Cardiac muscle cell (in vitro differentiated cells and primary cell): ENCODE results near the gene HDAC4. TPM values are rescaled to one million over a fixed set of nuclear protein-coding genes. Genes with fewer than 3 reads are reported as not detected.

Source experiments
- DNase-seq, 2 donors: peaks; one replicate each; pipeline versions ENCODE4 v3.0.0 to v3.0.0-alpha.2; 2010 to 2017; ENCODE audit warnings: low read depth in 1 of 2, low spot score in 1 of 2
- H3K27ac ChIP-seq: fragments of 200-600 bp; sonication (generic); 2 replicates; pipeline ENCODE4 v1.5.1; 2016
- H3K27me3 ChIP-seq: fragments of 200-600 bp; sonication (generic); 2 replicates; pipeline ENCODE4 v1.6.0; 2016; ENCODE audit warnings: control low read depth
- H3K36me3 ChIP-seq: fragments of 200-600 bp; sonication (generic); 2 replicates; pipeline ENCODE4 v1.5.1; 2016; ENCODE audit warnings: control low read depth
- H3K4me1 ChIP-seq: fragments of 200-600 bp; sonication (generic); 2 replicates; pipeline ENCODE4 v1.8.1; 2017; ENCODE audit warnings: low read depth, mild to moderate bottlenecking, mixed run types
- H3K4me3 ChIP-seq: fragments of 200-600 bp; sonication (generic); 2 replicates; pipeline ENCODE4 v1.5.1; 2016; ENCODE audit warnings: mild to moderate bottlenecking
- H3K9me3 ChIP-seq: fragments of 200-600 bp; sonication (generic); 2 replicates; pipeline ENCODE4 v1.5.1; 2017; ENCODE audit warnings: low read depth, mild to moderate bottlenecking, control low read depth
- CTCF ChIP-seq: IDR thresholded peaks from 2 replicates; pipeline ENCODE4 v1.5.1; 2012; ENCODE audit warnings: low read depth, mild to moderate bottlenecking, low read length
- polyA plus RNA-seq: library from polyadenylated mRNA; unstranded; fragments of >200 nt; fragmentation: Nextera tagmentation; extraction: Ambion mirVana; gene quantifications from 2 replicates; pipeline ENCODE4 v1.2.1, GENCODE V29; 2016
- total RNA-seq: library from RNA; depleted of rRNA; stranded (reverse); fragments of >200 nt; gene quantifications from 2 replicates; pipeline ENCODE4 v1.2.3, GENCODE V29; 2016

Gene HDAC4
- total and polyA plus RNA-seq, 2 experiments from 2014 or later: 7.0 to 41.6 TPM

GRCh38 chr2:239052798-239053665 lies 347.8 kb downstream of the HDAC4 start:
- H3K4me1 ChIP-seq: no peaks in the 10 kb centered on the region
- no peak for DNase-seq
- no peak overlapping the region for H3K27ac ChIP-seq
- no peaks in the 10 kb centered on the region for H3K9me3 ChIP-seq
- no peak for TF ChIP-seq CTCF
- no peak overlapping the region for H3K4me3 ChIP-seq
- H3K36me3 ChIP-seq: no peaks in the 10 kb centered on the region
- no peaks in the 10 kb centered on the region for H3K27me3 ChIP-seq

- no peak for TF ChIP-seq CTCF
Measured at GRCh38 chr2:239051891-239052445, 348.9 kb downstream of the HDAC4 start.

GRCh38 chr2:239050252-239050649 lies 350.6 kb downstream of the HDAC4 start:
- Histone ChIP-seq H3K27me3 (no peaks in the 10 kb centered on the region), H3K4me1 (no peaks in the 10 kb centered on the region), H3K9me3 (no peaks in the 10 kb centered on the region), H3K36me3 (no peaks in the 10 kb centered on the region), H3K4me3 (no peak overlapping the region), H3K27ac (no peak overlapping the region)
- no peak for DNase-seq
- TF ChIP-seq CTCF: no peak

More at GRCh38 chr2:239051891-239052445, 348.9 kb downstream of the HDAC4 start:
- H3K4me3 ChIP-seq: no peak overlapping the region
- H3K27ac ChIP-seq: no peak overlapping the region
- H3K9me3 ChIP-seq: no peaks in the 10 kb centered on the region
- no peaks in the 10 kb centered on the region for H3K36me3 ChIP-seq
- H3K27me3 ChIP-seq: no peaks in the 10 kb centered on the region
- H3K4me1 ChIP-seq: no peaks in the 10 kb centered on the region
- no peak for DNase-seq

- no peaks in the 10 kb centered on the region for H3K9me3 ChIP-seq
- no peaks in the 10 kb centered on the region for H3K4me1 ChIP-seq
- no peaks in the 10 kb centered on the region for H3K27me3 ChIP-seq
- H3K4me3 ChIP-seq: no peak overlapping the region
- no peak for TF ChIP-seq CTCF
- no peaks in the 10 kb centered on the region for H3K36me3 ChIP-seq
- no peak overlapping the region for H3K27ac ChIP-seq
- no peak for DNase-seq
Measured at GRCh38 chr2:239049421-239050251, 351.2 kb downstream of the HDAC4 start.

- no peaks in the 10 kb centered on the region for H3K36me3 ChIP-seq
- H3K27me3 ChIP-seq: no peaks in the 10 kb centered on the region
- no peak overlapping the region for H3K27ac ChIP-seq
- no peaks in the 10 kb centered on the region for H3K4me1 ChIP-seq
- no peaks in the 10 kb centered on the region for H3K9me3 ChIP-seq
- TF ChIP-seq CTCF: no peak
- DNase-seq: no peak
- no peak overlapping the region for H3K4me3 ChIP-seq
Measured at GRCh38 chr2:239048736-239049135, 352.1 kb downstream of the HDAC4 start.
